SK-N-SH (cell line): ENCODE measurements around the gene UBTD1. TPM values are rescaled to one million over a fixed set of nuclear protein-coding genes. Genes with fewer than 3 reads are reported as not detected.

Experiments
- CTCF ChIA-PET: fragments of 300-600, 350-600 bp; formaldehyde crosslinking; extraction: SDS; loops from one replicate; lab custom pipeline; 2021; lab: Yijun Ruan, JAX
- POLR2A ChIA-PET: fragments of 350-600 bp; sonication (Branson Sonifier 250); formaldehyde crosslinking; extraction: SDS; loops from one replicate; lab custom pipeline; 2020; ENCODE audit warnings: antibody characterized with exemption, inconsistent platforms; lab: Yijun Ruan, JAX
- DNase-seq: peaks from one replicate; pipeline ENCODE4 v3.0.0; 2012
- H2AFZ ChIP-seq: fragments of 200-600 bp; sonication (generic); 2 replicates; pipeline ENCODE4 v1.8.1; 2016; ENCODE audit warnings: antibody characterized with exemption, mild to moderate bottlenecking, low read depth
- H3F3A ChIP-seq: fragments of 200-600 bp; sonication (generic); replicated peaks from 2 replicates; pipeline ENCODE3; 2016; ENCODE audit warnings: antibody characterized with exemption, mild to moderate bottlenecking; ENCODE audit not compliant: insufficient read depth
- H3K27ac ChIP-seq, 2 experiments: fragments of 200-500 bp in 1 of 2; fragments of 200-600 bp in 1 of 2; sonication (Bioruptor generic) in 1 of 2; sonication (generic), shearing (Covaris generic) in 1 of 2; 2 replicates each; pipeline versions ENCODE4 v1.5.1 to v1.6.1; 2014 to 2016; ENCODE audit warnings: low read depth in 2 of 2, inconsistent platforms in 1 of 2, low read length in 1 of 2, mild to moderate bottlenecking in 1 of 2, mixed read lengths in 1 of 2
- H3K27me3 ChIP-seq: fragments of 200-600 bp; sonication (generic), shearing (Covaris generic); 2 replicates; pipeline ENCODE4 v1.6.1; 2016; ENCODE audit warnings: mixed run types; ENCODE audit not compliant: insufficient read depth
- H3K36me3 ChIP-seq, 2 experiments: fragments of 200-500 bp in 1 of 2; fragments of 200-600 bp in 1 of 2; sonication (Bioruptor generic) in 1 of 2; sonication (generic) in 1 of 2; replicated peaks in 1 of 2; 2 replicates each; pipeline versions ENCODE3 to v1.5.1; 2014 to 2016; ENCODE audit warnings: low read length in 1 of 2, mild to moderate bottlenecking in 1 of 2; ENCODE audit not compliant: insufficient read depth in 2 of 2, control insufficient read depth in 1 of 2
- H3K4me1 ChIP-seq, 2 experiments: fragments of 200-500 bp in 1 of 2; fragments of 200-600 bp in 1 of 2; sonication (Bioruptor generic) in 1 of 2; sonication (generic), shearing (Covaris generic) in 1 of 2; 2 replicates each; pipeline versions ENCODE4 v1.5.1 to v1.6.1; 2014 to 2016; ENCODE audit warnings: low read depth in 1 of 2, low read length in 1 of 2, mixed run types in 1 of 2; ENCODE audit not compliant: insufficient read depth in 2 of 2, control insufficient read depth in 1 of 2
- H3K4me2 ChIP-seq: fragments of 200-600 bp; sonication (generic), shearing (Covaris generic); 2 replicates; pipeline ENCODE4 v1.6.1; 2017; ENCODE audit warnings: mixed run types
- H3K4me3 ChIP-seq, 2 experiments: fragments of 200-500 bp in 1 of 2; fragments of 200-600 bp in 1 of 2; sonication (Bioruptor generic) in 1 of 2; sonication (generic), shearing (Covaris generic) in 1 of 2; 2 replicates each; pipeline versions ENCODE4 v1.5.1 to v1.8.1; 2014 to 2016; ENCODE audit warnings: low read depth in 2 of 2, inconsistent platforms in 1 of 2, low read length in 1 of 2, mild to moderate bottlenecking in 1 of 2, mixed read lengths in 1 of 2, moderate library complexity in 1 of 2
- H3K79me2 ChIP-seq: fragments of 200-600 bp; sonication (generic); 2 replicates; pipeline ENCODE4 v1.8.1; 2017; ENCODE audit warnings: mild to moderate bottlenecking; ENCODE audit not compliant: insufficient read depth
- H3K9ac ChIP-seq: fragments of 200-600 bp; sonication (generic); 2 replicates; pipeline ENCODE4 v1.6.1; 2017; ENCODE audit warnings: mixed run types
- H3K9me2 ChIP-seq: fragments of 200-600 bp; sonication (generic); 2 replicates; pipeline ENCODE4 v1.6.1; 2017; ENCODE audit warnings: mixed run types
- H3K9me3 ChIP-seq: fragments of 200-600 bp; sonication (generic); 2 replicates; pipeline ENCODE4 v1.6.1; 2017; ENCODE audit warnings: mixed run types, mild to moderate bottlenecking, moderate library complexity
- H4K20me1 ChIP-seq: fragments of 200-600 bp; sonication (generic); 2 replicates; pipeline ENCODE4 v1.6.1; 2017; ENCODE audit warnings: mild to moderate bottlenecking, mixed run types; ENCODE audit not compliant: insufficient read depth
- CHD2 ChIP-seq: fragments of 150-350 bp; IDR thresholded peaks from 2 replicates; pipeline ENCODE4 v1.6.1; 2018; ENCODE audit warnings: low read length; ENCODE audit not compliant: partially characterized antibody
- ELF1 ChIP-seq: IDR thresholded peaks from 2 replicates; pipeline ENCODE4 v1.4.0; 2012
- EP300 ChIP-seq, 2 experiments: IDR thresholded peaks; 2 replicates each; pipeline versions ENCODE4 v1.4.0 to v1.6.1; 2012; ENCODE audit warnings: borderline replicate concordance in 1 of 2, low read depth in 1 of 2, low read length in 1 of 2
- EZH2phosphoT487 ChIP-seq: fragments of 200-600 bp; sonication (generic); IDR thresholded peaks from 2 replicates; pipeline ENCODE4 v1.6.1; 2017; ENCODE audit warnings: low read depth, mixed run types, mild to moderate bottlenecking, antibody characterized with exemption, moderate library complexity, borderline replicate concordance
- FOSL2 ChIP-seq: IDR thresholded peaks from 2 replicates; pipeline ENCODE4 v1.4.0; 2012; ENCODE audit warnings: low read depth, mild to moderate bottlenecking, moderate library complexity, borderline replicate concordance
- FOXJ3 ChIP-seq: sonication (generic); formaldehyde crosslinking; IDR thresholded peaks from 2 replicates; pipeline ENCODE4 v1.5.1; 2020; ENCODE audit warnings: mild to moderate bottlenecking, missing genetic modification reagents
- GATA2 ChIP-seq: sonication (generic); formaldehyde crosslinking; IDR thresholded peaks from 2 replicates; pipeline ENCODE4 v1.5.0; 2020; ENCODE audit warnings: mild to moderate bottlenecking, missing genetic modification reagents
- JUND ChIP-seq: IDR thresholded peaks from 2 replicates; pipeline ENCODE4 v1.4.0; 2012
- NRF1 ChIP-seq: IDR thresholded peaks from 2 replicates; pipeline ENCODE4 v1.6.1; 2012; ENCODE audit warnings: low read depth, mild to moderate bottlenecking, low read length
- RFX5 ChIP-seq: IDR thresholded peaks from 2 replicates; pipeline ENCODE4 v1.6.1; 2012; ENCODE audit warnings: mild to moderate bottlenecking, improper control_type of control experiment, low read length
- SIN3A ChIP-seq: IDR thresholded peaks from 2 replicates; pipeline ENCODE4 v1.6.1; 2012; ENCODE audit warnings: low read depth, mild to moderate bottlenecking, low read length, moderate library complexity, borderline replicate concordance
- SMC3 ChIP-seq: IDR thresholded peaks from 2 replicates; pipeline ENCODE4 v1.6.1; 2012; ENCODE audit warnings: low read depth, low read length, improper control_type of control experiment
- TEAD4 ChIP-seq: IDR thresholded peaks from 2 replicates; pipeline ENCODE4 v1.4.0; 2012; ENCODE audit warnings: mild to moderate bottlenecking, borderline replicate concordance; ENCODE audit not compliant: insufficient read depth
- WGBS: methylation state at CpG from one replicate; pipeline ENCODE4 v1.1.6; 2017; ENCODE audit warnings: low lambda C conversion rate; 5-methylcytosine and 5-hydroxymethylcytosine counted together
- polyA plus RNA-seq, 3 experiments: library from polyadenylated mRNA; depleted of rRNA; stranded (reverse); fragments of >200 nt; gene quantifications; 2 replicates each; pipeline ENCODE4 v1.2.3, GENCODE V29; 2012
- TF ChIP-seq, protein P1 (sequence below): fragments of 200-600 bp; sonication (generic); IDR thresholded peaks from 2 replicates; pipeline ENCODE4 v1.6.1; 2017; ENCODE audit warnings: antibody characterized with exemption, mild to moderate bottlenecking, moderate library complexity
- TF ChIP-seq, protein P2 (sequence below): IDR thresholded peaks from 2 replicates; pipeline ENCODE4; 2012
- TF ChIP-seq, protein P3 (sequence below): fragments of 150-350 bp; IDR thresholded peaks from 2 replicates; pipeline ENCODE4 v1.6.1; 2017; ENCODE audit warnings: antibody characterized with exemption, low read length, low read depth, borderline replicate concordance
- TF ChIP-seq, protein P4 (sequence below): IDR thresholded peaks from 2 replicates; pipeline ENCODE4 v1.4.0; 2012; ENCODE audit warnings: low read depth

Gene UBTD1
- polyA plus RNA-seq, 1 of the 3 experiments (the other 2 are of a cell fraction): 38.8 TPM

DNA sequence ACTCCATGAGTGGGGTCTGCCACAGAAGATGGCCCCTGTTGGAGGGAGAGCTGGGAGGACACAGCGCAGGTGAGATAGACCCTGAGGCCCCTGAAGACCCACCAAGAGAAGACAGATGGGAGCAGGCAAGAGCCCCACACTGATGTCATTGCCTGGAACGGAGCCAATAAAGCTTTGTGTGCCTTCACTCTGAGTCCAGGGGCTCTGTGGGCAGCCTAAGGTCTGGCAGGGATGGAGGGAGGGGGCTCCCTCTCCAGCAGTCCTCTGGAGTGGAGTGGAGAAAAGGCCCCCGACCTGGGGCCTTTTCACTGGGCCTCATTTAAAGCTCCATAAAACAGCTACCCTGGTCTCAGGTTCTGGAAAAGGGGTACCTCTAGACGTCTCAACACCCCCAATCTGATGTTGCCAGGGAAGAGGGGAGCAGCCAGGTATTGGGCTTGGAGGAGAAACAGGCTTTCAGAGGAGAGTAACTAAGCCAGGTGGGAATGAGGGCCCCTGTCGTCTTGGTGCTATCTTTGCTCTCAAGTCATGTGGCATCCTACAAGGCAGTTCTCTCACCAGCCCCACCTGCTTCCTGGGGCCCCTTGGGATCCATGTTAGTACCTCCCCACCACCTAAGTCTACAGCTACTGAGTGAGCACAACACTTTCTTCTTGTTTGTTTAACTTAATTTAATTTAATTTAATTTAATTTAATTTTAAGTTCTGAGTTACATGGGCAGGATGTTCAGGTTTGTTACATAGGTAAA, 92.2 kb downstream of the UBTD1 start:
- peaks cover 22% of the 10 kb centered on the region for H3F3A ChIP-seq
- no peak overlapping the region for H3K9ac ChIP-seq
- TF ChIP-seq FOSL2 (no peak), RFX5 (no peak), TEAD4 (no peak), JUND (no peak), FOXJ3 (CRISPR knock-in tag) (no peak), GATA2 (no peak), EP300 (IDR thresholded peaks at IDR 0.05; ENCODE audit: borderline replicate concordance in 1 of 2, low read depth in 1 of 2, low read length in 1 of 2) (no peak), SMC3 (no peak), NRF1 (no peak), EZH2phosphoT487 (no peak), CHD2 (no peak), SIN3A (no peak), ELF1 (no peak)
- TF ChIP-seq, protein P1, sequence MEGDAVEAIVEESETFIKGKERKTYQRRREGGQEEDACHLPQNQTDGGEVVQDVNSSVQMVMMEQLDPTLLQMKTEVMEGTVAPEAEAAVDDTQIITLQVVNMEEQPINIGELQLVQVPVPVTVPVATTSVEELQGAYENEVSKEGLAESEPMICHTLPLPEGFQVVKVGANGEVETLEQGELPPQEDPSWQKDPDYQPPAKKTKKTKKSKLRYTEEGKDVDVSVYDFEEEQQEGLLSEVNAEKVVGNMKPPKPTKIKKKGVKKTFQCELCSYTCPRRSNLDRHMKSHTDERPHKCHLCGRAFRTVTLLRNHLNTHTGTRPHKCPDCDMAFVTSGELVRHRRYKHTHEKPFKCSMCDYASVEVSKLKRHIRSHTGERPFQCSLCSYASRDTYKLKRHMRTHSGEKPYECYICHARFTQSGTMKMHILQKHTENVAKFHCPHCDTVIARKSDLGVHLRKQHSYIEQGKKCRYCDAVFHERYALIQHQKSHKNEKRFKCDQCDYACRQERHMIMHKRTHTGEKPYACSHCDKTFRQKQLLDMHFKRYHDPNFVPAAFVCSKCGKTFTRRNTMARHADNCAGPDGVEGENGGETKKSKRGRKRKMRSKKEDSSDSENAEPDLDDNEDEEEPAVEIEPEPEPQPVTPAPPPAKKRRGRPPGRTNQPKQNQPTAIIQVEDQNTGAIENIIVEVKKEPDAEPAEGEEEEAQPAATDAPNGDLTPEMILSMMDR: no peak
- TF ChIP-seq, protein P2, sequence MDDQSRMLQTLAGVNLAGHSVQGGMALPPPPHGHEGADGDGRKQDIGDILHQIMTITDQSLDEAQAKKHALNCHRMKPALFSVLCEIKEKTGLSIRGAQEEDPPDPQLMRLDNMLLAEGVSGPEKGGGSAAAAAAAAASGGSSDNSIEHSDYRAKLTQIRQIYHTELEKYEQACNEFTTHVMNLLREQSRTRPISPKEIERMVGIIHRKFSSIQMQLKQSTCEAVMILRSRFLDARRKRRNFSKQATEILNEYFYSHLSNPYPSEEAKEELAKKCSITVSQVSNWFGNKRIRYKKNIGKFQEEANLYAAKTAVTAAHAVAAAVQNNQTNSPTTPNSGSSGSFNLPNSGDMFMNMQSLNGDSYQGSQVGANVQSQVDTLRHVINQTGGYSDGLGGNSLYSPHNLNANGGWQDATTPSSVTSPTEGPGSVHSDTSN: no peak
- TF ChIP-seq, protein P3, sequence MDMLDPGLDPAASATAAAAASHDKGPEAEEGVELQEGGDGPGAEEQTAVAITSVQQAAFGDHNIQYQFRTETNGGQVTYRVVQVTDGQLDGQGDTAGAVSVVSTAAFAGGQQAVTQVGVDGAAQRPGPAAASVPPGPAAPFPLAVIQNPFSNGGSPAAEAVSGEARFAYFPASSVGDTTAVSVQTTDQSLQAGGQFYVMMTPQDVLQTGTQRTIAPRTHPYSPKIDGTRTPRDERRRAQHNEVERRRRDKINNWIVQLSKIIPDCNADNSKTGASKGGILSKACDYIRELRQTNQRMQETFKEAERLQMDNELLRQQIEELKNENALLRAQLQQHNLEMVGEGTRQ: no peak
- TF ChIP-seq, protein P4, sequence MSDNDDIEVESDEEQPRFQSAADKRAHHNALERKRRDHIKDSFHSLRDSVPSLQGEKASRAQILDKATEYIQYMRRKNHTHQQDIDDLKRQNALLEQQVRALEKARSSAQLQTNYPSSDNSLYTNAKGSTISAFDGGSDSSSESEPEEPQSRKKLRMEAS: no peak
- CTCF ChIA-PET: interaction anchor here (1.2 to 1.9 kb wide), 5 partner anchors 9 to 37 kb away, joined by 3 to 5 read pairs (median 4); no protein-coding TSS in a partner anchor
- no peaks in the 10 kb centered on the region for H3K36me3 ChIP-seq
- peaks cover 0 to 11% of the 10 kb centered on the region in 2 experiments; a peak in 3 of 4 replicates for H3K4me1 ChIP-seq
- no peaks in the 10 kb centered on the region for H3K9me3 ChIP-seq
- no peak overlapping the region for H3K4me2 ChIP-seq
- H3K9me2 ChIP-seq: no peaks in the 10 kb centered on the region
- POLR2A ChIA-PET: no interaction called here
- no peak overlapping the region for H3K4me3 ChIP-seq
- no peaks in the 10 kb centered on the region for H4K20me1 ChIP-seq
- H2AFZ ChIP-seq: no peak overlapping the region
- peak; percentile 12 for DNase-seq
- H3K79me2 ChIP-seq: no peaks in the 10 kb centered on the region
- no peaks in the 10 kb centered on the region for H3K27me3 ChIP-seq
- no peak overlapping the region for H3K27ac ChIP-seq
- WGBS: 70% methylated on average over 3 of the region's 5 CpGs
